Mucosa of stomach (tissue), 1 donor: ENCODE measurements around the gene LIPG.
A peak's percentile ranks its signal among the peaks of the same experiment; 100 is the strongest.
"Not testable (repeated sequence)": the region's sequence is repeated elsewhere in the genome, so short reads cannot be mapped to it uniquely, and the experiment has no call there.

Source experiments
- H3K27me3 ChIP-seq: one replicate; pipeline ENCODE4 v1.7.0; 2013; ENCODE audit warnings: mild to moderate bottlenecking, low read length; ENCODE audit not compliant: control insufficient read depth, insufficient read depth
- H3K36me3 ChIP-seq: one replicate; pipeline ENCODE4 v1.7.0; 2013; ENCODE audit warnings: low read length; ENCODE audit not compliant: control insufficient read depth, insufficient read depth
- H3K4me1 ChIP-seq: one replicate; pipeline ENCODE4 v1.7.0; 2013; ENCODE audit warnings: mild to moderate bottlenecking, low read length; ENCODE audit not compliant: control insufficient read depth, insufficient read depth
- H3K4me3 ChIP-seq: one replicate; pipeline ENCODE4 v1.7.0; 2013; ENCODE audit warnings: low read length
- H3K9ac ChIP-seq: one replicate; pipeline ENCODE4 v1.7.0; 2013; ENCODE audit warnings: mild to moderate bottlenecking, low read length, moderate library complexity
- H3K9me3 ChIP-seq: one replicate; pipeline ENCODE4 v1.7.0; 2013; ENCODE audit warnings: mild to moderate bottlenecking, low read length, moderate library complexity; ENCODE audit not compliant: control insufficient read depth
- donor health status: Pancreatic carcinoma.

Gene LIPG

GRCh38 chr18:49550621-49551339, 11.1 kb upstream of the LIPG start:
- Histone ChIP-seq H3K4me1 (no peaks in the 10 kb centered on the region), H3K36me3 (no peaks in the 10 kb centered on the region), H3K4me3 (no peak overlapping the region), H3K9ac (no peak overlapping the region), H3K27me3 (no peaks in the 10 kb centered on the region), H3K9me3 (no peaks in the 10 kb centered on the region)

- H3K27me3 ChIP-seq, result no peaks in the 10 kb centered on the region
- no peaks in the 10 kb centered on the region for H3K36me3 ChIP-seq
- H3K9ac ChIP-seq, result no peak overlapping the region
- no peaks in the 10 kb centered on the region for H3K4me1 ChIP-seq
- no peaks in the 10 kb centered on the region for H3K9me3 ChIP-seq
- no peak overlapping the region for H3K4me3 ChIP-seq
Measured at GRCh38 chr18:49553003-49553402, 8.9 kb upstream of the LIPG start.

- H3K4me3 ChIP-seq, result no peak overlapping the region
- H3K9ac ChIP-seq, result no peak overlapping the region
- no peaks in the 10 kb centered on the region for H3K36me3 ChIP-seq
- H3K27me3 ChIP-seq, result peaks cover 9% of the 10 kb centered on the region
- H3K4me1 ChIP-seq, result peaks cover 6% of the 10 kb centered on the region
- H3K9me3 ChIP-seq, result no peaks in the 10 kb centered on the region
Measured at GRCh38 chr18:49555641-49556040, 6.2 kb upstream of the LIPG start.

- Histone ChIP-seq H3K4me1 (peaks cover 30% of the 10 kb centered on the region), H3K27me3 (peaks cover 20% of the 10 kb centered on the region), H3K4me3 (no peak overlapping the region), H3K9me3 (no peaks in the 10 kb centered on the region), H3K36me3 (no peaks in the 10 kb centered on the region), H3K9ac (no peak overlapping the region)
Measured at GRCh38 chr18:49558356-49558755, 3.5 kb upstream of the LIPG start.

- not testable (repeated sequence) for H3K9ac ChIP-seq, H3K9me3 ChIP-seq, H3K36me3 ChIP-seq, H3K4me3 ChIP-seq
- Histone ChIP-seq H3K4me1 (peaks cover 35% of the 10 kb centered on the region), H3K27me3 (peaks cover 20% of the 10 kb centered on the region)
Measured at GRCh38 chr18:49559326-49559931, 2.4 kb upstream of the LIPG start.

- H3K27me3 ChIP-seq, result peaks cover 20% of the 10 kb centered on the region
- no peaks in the 10 kb centered on the region for H3K36me3 ChIP-seq
- peak overlapping the region; percentile 55 for H3K9ac ChIP-seq
- peak overlapping the region; percentile 77 for H3K4me3 ChIP-seq
- H3K4me1 ChIP-seq, result peaks cover 35% of the 10 kb centered on the region
- H3K9me3 ChIP-seq, result no peaks in the 10 kb centered on the region
Measured at GRCh38 chr18:49560277-49560623, 1.6 kb upstream of the LIPG start.

GRCh38 chr18:49560624-49561288, 1.1 kb upstream of the LIPG start:
- Histone ChIP-seq H3K27me3 (peaks cover 20% of the 10 kb centered on the region), H3K4me1 (peaks cover 35% of the 10 kb centered on the region), H3K9ac (peak overlapping the region; percentile 55), H3K9me3 (no peaks in the 10 kb centered on the region), H3K36me3 (no peaks in the 10 kb centered on the region), H3K4me3 (peak overlapping the region; percentile 77)

- H3K4me3 ChIP-seq, result peak overlapping the region; percentile 77
- peaks cover 35% of the 10 kb centered on the region for H3K4me1 ChIP-seq
- no peaks in the 10 kb centered on the region for H3K36me3 ChIP-seq
- peak overlapping the region; percentile 0 for H3K9ac ChIP-seq
- H3K9me3 ChIP-seq, result no peaks in the 10 kb centered on the region
- peaks cover 20% of the 10 kb centered on the region for H3K27me3 ChIP-seq
Measured at GRCh38 chr18:49562481-49563129, 748 bp downstream of the LIPG start.

- no peak overlapping the region for H3K4me3 ChIP-seq
- peaks cover 20% of the 10 kb centered on the region for H3K27me3 ChIP-seq
- peaks cover 35% of the 10 kb centered on the region for H3K4me1 ChIP-seq
- H3K9me3 ChIP-seq, result no peaks in the 10 kb centered on the region
- no peak overlapping the region for H3K9ac ChIP-seq
- H3K36me3 ChIP-seq, result no peaks in the 10 kb centered on the region
Measured at GRCh38 chr18:49563130-49563540, 1.3 kb downstream of the LIPG start.

GRCh38 chr18:49563701-49564517, 2.1 kb downstream of the LIPG start:
- H3K9ac ChIP-seq, result no peak overlapping the region
- H3K9me3 ChIP-seq, result no peaks in the 10 kb centered on the region
- H3K27me3 ChIP-seq, result peaks cover 20% of the 10 kb centered on the region
- H3K36me3 ChIP-seq, result no peaks in the 10 kb centered on the region
- H3K4me3 ChIP-seq, result no peak overlapping the region
- H3K4me1 ChIP-seq, result peaks cover 35% of the 10 kb centered on the region

GRCh38 chr18:49564518-49564834, 2.6 kb downstream of the LIPG start:
- peaks cover 20% of the 10 kb centered on the region for H3K27me3 ChIP-seq
- no peaks in the 10 kb centered on the region for H3K9me3 ChIP-seq
- no peak overlapping the region for H3K4me3 ChIP-seq
- peaks cover 35% of the 10 kb centered on the region for H3K4me1 ChIP-seq
- no peaks in the 10 kb centered on the region for H3K36me3 ChIP-seq
- no peak overlapping the region for H3K9ac ChIP-seq
